GM06990 (cell line): ENCODE results near the gene TRIM59.

Experiments used
- DNase-seq: peaks from one replicate; pipeline ENCODE4 v3.0.0-alpha.2; 2011; ENCODE audit not compliant: insufficient read length; ENCODE audit errors: extremely low read depth
- H3K27me3 ChIP-seq: replicated peaks from 2 replicates; pipeline ENCODE4 v1.6.0; 2011; ENCODE audit warnings: low read length; ENCODE audit not compliant: control insufficient read depth, insufficient read depth
- H3K36me3 ChIP-seq: 2 replicates; pipeline ENCODE4 v1.5.1; 2011; ENCODE audit warnings: low read length; ENCODE audit not compliant: control insufficient read depth, insufficient read depth
- H3K4me3 ChIP-seq: replicated peaks from 2 replicates; pipeline ENCODE4 v1.5.1; 2011; ENCODE audit warnings: low read depth, mild to moderate bottlenecking, control low read depth, low read length
- CTCF ChIP-seq: IDR thresholded peaks from 2 replicates; pipeline ENCODE4 v1.5.1; 2011; ENCODE audit warnings: low read length, control low read depth, mild to moderate bottlenecking, inconsistent platforms; ENCODE audit not compliant: insufficient read depth, poor library complexity, severe bottlenecking

The TRIM59 gene

GRCh38 chr3:160449636-160450598 lies at the start of gene TRIM59:
Gene TRIM59, minus strand, starts transcription at chr3:160449786. Its CDS starts 10,603 bp downstream, at chr3:160439183.
- DNase-seq = peak; percentile 99
- H3K36me3 ChIP-seq = peaks cover 3% of the 10 kb centered on the region
- peak within 1 kb of the TSS; percentile 94 for H3K4me3 ChIP-seq
- H3K27me3 ChIP-seq = no peaks in the 10 kb centered on the region
- no peak for TF ChIP-seq CTCF

GRCh38 chr3:160498202-160498601 lies 48.6 kb upstream of the TRIM59 start:
- DNase-seq = no peak
- Histone ChIP-seq H3K4me3 (no peak overlapping the region), H3K36me3 (peaks cover 3% of the 10 kb centered on the region), H3K27me3 (no peaks in the 10 kb centered on the region)
- no peak for TF ChIP-seq CTCF

GRCh38 chr3:160490166-160490565 lies 40.6 kb upstream of the TRIM59 start:
- Histone ChIP-seq H3K4me3 (no peak overlapping the region), H3K36me3 (no peaks in the 10 kb centered on the region), H3K27me3 (no peaks in the 10 kb centered on the region)
- no peak for TF ChIP-seq CTCF
- DNase-seq = no peak

- no peak for DNase-seq
- Histone ChIP-seq H3K36me3 (no peaks in the 10 kb centered on the region), H3K27me3 (no peaks in the 10 kb centered on the region), H3K4me3 (no peak overlapping the region; the same call in 1 of the 2 replicates)
- TF ChIP-seq CTCF = peak; percentile 49
Measured at GRCh38 chr3:160486459-160486869, 36.9 kb upstream of the TRIM59 start.

- H3K4me3 ChIP-seq = no peak overlapping the region
- DNase-seq = no peak
- H3K36me3 ChIP-seq = no peaks in the 10 kb centered on the region
- H3K27me3 ChIP-seq = no peaks in the 10 kb centered on the region
- no peak for TF ChIP-seq CTCF
Measured at GRCh38 chr3:160482796-160483195, 33.2 kb upstream of the TRIM59 start.
